ENCODE results near the gene EEIG2.

Gene EEIG2

DNA sequence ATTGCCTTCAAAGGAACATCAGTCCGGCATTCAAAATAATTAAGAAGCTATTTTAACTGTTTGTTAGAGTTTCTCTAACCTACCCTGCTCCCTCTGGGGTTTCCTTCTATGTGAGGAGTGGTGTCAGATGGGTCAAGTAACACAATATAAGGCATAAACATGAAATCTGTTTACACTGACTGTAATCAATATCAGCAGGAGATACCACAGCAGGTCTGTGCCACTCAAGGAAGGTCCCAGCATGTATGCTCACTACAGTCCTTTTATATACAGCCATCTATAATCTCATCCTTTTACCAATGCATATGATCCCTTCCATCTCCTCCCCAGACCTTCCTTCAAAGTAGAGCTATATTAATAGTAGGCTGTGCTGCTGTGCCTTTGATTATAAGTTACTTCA, 25.4 kb downstream of the EEIG2 start:
- DNase-seq, result no peak

DNA sequence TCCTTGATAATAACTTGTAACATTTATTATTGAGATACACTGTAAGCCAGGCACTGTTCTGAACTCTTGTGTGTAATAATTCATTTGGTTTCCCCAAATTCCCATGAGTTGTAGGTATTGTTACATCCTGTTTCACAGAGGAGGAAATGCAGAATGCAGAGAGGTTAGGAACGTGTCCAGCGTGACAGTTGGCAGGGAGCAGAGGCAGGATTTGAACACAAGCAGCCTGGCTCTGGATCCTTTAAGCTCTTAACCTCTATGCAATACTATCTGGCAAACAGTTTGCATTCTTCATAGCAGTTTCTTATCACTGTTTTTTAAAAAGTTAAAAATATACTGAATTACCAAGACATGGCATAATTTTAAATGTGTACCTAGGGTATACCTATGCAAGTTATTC, 30.5 kb downstream of the EEIG2 start:
- no peak for DNase-seq

DNA sequence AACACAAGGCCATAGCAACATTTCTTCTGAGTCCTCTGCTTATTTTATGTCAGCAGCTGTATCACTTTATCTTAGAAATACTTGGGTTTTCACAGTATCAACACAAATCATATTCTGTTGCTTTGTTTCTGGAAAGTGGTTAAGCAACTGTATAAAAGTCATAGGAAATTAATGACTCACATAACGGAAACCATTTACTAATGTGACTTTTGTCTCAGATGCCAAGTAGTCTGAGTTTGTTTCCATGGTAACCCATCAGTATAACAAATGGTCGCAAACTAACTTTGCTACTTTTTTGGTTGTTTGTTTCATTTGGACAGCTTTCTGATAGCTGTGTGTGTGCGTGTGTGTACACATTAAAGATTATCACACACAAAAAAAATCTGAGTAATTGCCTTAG, 31.1 kb downstream of the EEIG2 start:
- DNase-seq, result no peak

DNA sequence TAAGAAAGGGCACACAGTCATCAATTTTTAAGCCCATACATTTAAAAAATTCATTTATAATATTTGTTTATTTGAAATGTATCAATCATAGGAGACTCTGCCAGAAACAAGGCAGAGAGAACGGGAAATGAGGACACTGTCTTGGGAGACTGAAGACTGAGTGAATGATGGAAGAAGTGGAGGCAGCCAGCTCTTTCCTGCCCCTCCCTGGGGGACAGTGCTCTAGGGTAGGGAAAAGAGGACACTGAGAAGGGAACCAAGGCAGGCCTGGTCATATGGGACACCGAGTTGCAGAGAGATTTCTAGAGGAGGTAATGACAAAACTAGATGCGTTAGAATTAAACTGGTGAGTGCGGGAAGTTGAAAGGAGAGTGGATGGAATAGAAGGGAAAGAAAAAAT, 31.6 kb downstream of the EEIG2 start:
- DNase-seq, result no peak

DNA sequence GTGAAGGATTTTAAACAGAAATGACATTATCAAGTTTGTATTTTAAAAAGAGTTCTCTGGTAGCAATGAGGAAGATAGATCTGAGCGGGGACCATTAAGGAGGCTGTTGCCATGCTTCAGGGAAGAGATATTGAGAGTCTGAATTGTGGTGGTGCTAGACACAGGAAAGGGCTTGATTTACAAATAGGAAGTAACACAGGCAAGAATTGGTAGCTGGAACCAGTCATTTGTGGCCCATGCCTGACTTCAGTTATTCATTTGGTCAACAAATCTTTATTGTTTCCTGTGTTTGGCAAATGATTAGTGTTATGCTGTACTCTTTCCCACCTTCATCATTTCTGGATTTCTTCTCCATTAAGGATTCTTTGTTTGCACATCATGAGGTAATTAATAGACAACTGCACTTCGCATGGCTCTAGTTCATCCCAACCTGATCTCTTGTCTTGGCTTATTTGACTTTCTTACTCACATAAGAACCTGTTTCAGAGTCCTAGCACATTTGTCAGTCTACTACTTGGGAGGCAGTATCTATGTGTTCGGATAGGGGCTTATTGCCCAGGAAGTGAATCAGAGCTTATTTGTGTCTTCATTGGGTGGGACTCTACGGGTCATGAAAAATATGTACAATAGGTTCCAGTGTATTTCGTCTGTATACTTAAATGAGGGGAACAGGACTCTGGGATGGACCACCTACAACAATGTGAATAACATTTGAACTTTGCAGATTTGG, 32.3 kb downstream of the EEIG2 start:
- no peak for DNase-seq

DNA sequence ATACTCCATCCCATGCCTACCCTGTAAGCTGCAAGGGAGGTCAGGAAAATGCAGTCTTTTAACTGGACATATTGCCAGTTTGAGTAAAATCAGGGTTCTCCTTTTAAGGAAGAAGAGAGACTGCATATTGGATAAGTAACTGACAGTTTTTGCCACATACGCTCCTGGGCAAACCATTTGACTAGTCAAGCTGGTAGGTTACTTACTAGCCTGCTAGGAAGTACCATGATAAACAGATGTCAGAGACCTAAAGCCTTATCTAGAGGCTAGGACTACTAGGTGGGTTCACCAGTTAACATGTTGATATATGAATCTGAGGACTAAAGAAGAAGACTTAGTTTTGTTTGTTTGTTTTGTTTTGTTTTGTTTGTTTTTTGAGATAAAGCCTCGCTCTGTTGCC, 33.5 kb downstream of the EEIG2 start:
- no peak for DNase-seq

DNA sequence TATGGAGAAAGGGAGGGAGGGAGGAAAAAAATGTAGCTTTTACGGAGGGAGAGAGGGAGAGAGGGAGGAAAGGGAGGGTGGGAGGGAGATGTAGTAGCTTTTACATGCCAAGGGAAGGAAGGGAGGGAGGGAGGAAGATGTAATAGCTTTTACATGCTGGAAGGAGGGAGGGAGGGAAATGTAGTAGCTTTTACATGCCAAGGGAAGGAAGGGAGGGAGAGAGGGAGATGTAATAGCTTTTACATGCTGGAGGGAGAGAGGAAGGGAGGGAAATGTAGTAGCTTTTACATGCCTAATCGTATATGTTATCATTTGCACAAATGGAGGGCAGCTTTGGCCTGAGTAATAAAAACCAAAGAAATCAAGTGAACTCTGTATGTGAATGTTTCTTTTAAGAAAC, 35.6 kb downstream of the EEIG2 start:
- no peak for DNase-seq

DNA sequence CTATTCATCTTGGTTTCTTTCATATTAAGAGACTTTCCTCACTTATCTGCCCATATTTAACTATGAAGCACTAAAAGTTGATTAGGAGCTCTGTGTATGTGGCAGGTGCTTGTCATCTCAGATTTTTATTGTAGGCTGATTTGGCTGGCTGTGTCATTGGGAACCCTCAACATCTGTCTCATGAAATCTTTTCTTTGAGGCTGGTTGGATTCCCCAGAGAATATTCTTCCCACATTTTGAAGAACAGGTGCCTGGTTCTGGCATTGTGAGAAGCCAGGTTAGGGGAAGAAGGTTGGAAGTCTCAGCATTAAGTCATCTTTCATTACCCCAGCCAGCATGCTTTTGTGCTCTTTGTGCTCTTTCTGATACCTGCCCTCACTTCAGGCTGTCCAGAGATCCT, 37.1 kb downstream of the EEIG2 start:
- DNase-seq, result no peak

DNA sequence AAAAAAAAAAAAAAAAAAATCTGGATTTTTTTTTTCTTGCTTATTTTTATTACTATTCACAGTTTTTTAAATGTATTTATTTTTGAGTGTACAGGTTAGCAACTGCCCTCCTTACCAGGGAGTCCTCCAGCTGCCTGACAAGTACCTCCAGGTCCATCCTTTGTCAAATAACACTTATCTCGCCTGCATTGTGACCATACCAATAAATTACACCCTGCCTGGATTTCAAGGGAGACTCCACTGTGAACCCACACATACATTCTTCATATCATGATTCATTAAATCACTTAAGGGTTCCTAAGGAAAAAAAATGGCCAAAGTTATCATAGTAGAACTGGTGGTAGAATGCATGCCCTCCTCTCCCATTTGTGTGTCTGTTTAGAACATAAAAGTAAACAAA, 38.4 kb downstream of the EEIG2 start:
- DNase-seq, result no peak

DNA sequence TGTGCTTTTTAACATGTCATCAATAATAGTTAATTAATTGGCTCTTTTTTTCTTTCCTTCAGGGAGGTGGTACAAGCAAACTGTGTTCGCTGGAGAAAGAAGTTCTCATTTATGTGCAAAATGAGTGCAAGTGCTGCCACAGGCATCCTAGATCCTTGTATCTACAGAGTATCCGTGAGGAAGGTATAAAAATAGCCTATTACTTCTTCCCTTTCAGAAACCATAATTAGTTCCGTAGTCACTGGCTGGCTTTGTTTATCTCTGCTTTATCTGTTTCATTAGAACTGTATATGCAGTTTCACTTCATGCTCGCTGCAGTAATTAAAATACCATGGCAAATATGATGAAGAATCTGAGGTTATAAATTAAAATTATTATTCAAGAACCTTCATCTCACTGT, 40.6 kb downstream of the EEIG2 start:
- no peak for DNase-seq

DNA sequence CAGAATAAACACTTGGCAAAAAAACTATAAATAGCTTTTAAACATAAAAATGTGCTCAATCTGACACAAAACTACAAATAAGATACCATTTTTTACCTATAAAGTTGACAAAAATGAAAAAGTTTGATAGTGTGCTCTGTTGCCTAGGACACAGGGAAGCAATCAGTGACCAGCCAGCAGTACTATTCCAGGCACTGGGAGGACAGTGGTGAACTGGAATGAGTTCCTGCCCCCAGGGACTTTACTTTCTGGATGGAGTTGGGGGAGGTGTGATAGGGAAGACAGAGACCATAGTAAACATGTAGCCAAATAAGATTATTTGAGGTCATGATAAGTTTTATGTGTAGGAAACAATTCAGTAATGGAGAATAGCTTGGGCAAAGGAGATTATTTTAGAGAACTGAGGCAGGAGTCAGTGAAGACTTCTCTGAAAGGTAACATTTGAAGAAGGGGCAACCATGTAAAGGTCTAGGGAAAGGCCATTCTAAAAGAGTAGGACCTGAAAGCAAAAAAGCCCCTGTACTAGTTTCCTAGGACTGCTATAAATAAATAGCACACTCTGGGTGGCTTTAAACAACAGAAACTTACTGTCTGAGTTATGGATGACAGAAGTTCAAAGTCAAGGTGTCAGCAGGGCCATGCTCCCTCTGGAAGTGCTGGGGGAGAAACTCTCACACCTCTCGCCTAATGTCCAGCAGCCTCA, 42.0 kb downstream of the EEIG2 start:
- no peak for DNase-seq

DNA sequence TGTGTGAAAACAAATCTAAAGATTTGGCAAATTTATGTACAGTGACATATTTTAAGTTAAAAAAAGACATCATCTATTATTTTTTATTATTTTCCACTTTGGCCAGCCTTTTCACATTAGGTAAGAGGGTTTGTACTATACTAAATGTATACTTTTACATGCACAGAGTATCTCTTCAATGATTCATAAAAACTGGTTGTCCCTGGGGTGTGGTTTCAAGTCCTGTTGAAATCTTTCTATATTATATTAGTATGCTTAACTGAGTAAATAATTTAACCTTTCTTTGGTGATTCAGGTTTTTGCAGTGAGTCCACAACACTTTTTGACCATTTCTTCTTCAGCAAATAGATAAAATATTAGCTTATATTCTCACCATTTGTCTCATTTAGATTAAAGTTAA, 45.7 kb downstream of the EEIG2 start:
- DNase-seq, result no peak

DNA sequence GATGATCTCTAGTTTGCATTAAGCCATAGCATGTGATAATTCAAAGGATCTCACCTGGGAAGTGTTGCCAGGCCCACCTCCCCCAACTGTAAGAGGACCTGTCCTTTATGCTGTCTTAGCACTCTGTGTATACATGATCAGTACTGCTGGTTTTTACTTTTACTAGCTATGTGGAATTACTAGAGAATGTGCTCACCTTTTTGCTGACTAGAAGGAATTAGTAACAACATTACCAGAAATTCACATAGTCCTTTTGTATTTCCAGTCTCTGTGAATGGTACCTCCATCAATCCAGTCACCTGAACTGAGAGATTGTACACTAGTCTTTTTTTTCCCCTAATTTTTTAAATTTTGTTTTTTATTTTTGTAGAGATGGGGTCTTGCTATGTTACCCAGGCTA, 46.6 kb downstream of the EEIG2 start:
- DNase-seq, result no peak

DNA sequence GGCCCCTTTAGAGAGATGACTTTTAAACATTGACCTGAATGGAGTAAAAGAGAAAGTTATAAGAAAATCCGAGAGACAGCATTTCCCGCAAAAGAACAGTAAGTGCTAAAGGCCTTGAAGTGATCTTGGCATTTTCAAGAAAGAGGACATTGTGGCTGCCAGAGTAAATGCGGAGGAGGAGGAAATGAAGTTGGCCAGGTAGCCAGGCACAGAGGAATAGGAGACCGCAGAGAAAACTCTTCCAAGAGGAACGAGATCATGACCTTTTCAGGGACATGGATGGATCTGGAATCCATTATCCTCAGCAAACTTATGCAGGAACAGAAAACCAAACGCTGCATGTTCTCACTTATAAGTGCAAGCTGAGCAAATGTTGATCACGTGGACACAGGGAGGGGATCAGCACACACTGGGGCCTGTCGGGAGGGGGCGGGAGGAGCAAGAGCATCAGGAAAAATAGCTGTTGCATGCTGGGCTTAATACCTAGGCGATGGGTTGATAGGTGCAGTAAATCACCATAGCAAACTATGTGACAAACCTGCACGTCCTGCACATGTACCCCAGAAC, 49.7 kb downstream of the EEIG2 start:
- DNase-seq, result no peak

Data from activated CD4-positive, alpha-beta T cell treated with anti-CD3 and anti-CD28 coated beads, Interleukin-2, amount 50 U/mL, for 4 hours (primary cell).